IPS DF 6.9 (cell line): Measurements from ENCODE around the gene FBXL13.
"Not testable (repeated sequence)": the region's sequence is repeated elsewhere in the genome, so short reads cannot be mapped to it uniquely, and the experiment has no call there.

Experiments
- DNase-seq: peaks from one replicate; pipeline ENCODE4 v3.0.0-alpha.2; 2013; ENCODE audit warnings: low read depth, low spot score
- H3K27ac ChIP-seq: one replicate; pipeline ENCODE4 v1.5.1; 2013; ENCODE audit warnings: low read length, control low read depth
- H3K27me3 ChIP-seq: 2 replicates; pipeline ENCODE4 v1.6.1; 2013; ENCODE audit warnings: mild to moderate bottlenecking, low read length; ENCODE audit not compliant: control insufficient read depth, insufficient read depth
- H3K36me3 ChIP-seq: 2 replicates; pipeline ENCODE4 v1.6.1; 2013; ENCODE audit warnings: low read length; ENCODE audit not compliant: control insufficient read depth, insufficient read depth
- H3K4me1 ChIP-seq: 2 replicates; pipeline ENCODE4 v1.6.1; 2013; ENCODE audit warnings: low read length; ENCODE audit not compliant: control insufficient read depth, insufficient read depth
- H3K4me3 ChIP-seq: 2 replicates; pipeline ENCODE4 v1.5.1; 2013; ENCODE audit warnings: mild to moderate bottlenecking, low read length
- H3K9me3 ChIP-seq: 2 replicates; pipeline ENCODE4 v1.6.1; 2013; ENCODE audit warnings: low read length, inconsistent platforms; ENCODE audit not compliant: control insufficient read depth, insufficient read depth
- WGBS: extraction: QIAGEN DNeasy Blood & Tissue Kit; methylation state at CpG from one replicate; pipeline ENCODE4 v1.1.7; 2013; ENCODE audit warnings: mixed read lengths, missing lambda C conversion rate; ENCODE audit not compliant: insufficient read length, insufficient coverage; 5-methylcytosine and 5-hydroxymethylcytosine counted together

The FBXL13 gene

GRCh38 chr7:103106703-103107070, 32.1 kb upstream of the FBXL13 start:
- H3K9me3 ChIP-seq, H3K27me3 ChIP-seq, H3K36me3 ChIP-seq, DNase-seq, H3K27ac ChIP-seq, H3K4me1 ChIP-seq, H3K4me3 ChIP-seq: not testable (repeated sequence)
- WGBS = no CpG with 5 or more reads among the region's 6 CpGs

- Histone ChIP-seq H3K4me1 (peaks cover 2% of the 10 kb centered on the region), H3K9me3 (no peaks in the 10 kb centered on the region), H3K36me3 (no peaks in the 10 kb centered on the region), H3K27me3 (no peaks in the 10 kb centered on the region), H3K27ac (no peak overlapping the region), H3K4me3 (no peak overlapping the region)
- no CpG with 5 or more reads among the region's 12 CpGs for WGBS
- DNase-seq = peak; percentile 25
Measured at GRCh38 chr7:103106005-103106702, 31.6 kb upstream of the FBXL13 start.

- WGBS = no CpG with 5 or more reads among the region's 2 CpGs
- no peaks in the 10 kb centered on the region for H3K27me3 ChIP-seq
- H3K4me1 ChIP-seq = no peaks in the 10 kb centered on the region
- H3K36me3 ChIP-seq = no peaks in the 10 kb centered on the region
- no peak for DNase-seq
- H3K4me3 ChIP-seq = no peak overlapping the region
- H3K9me3 ChIP-seq = no peaks in the 10 kb centered on the region
- H3K27ac ChIP-seq = no peak overlapping the region
Measured at GRCh38 chr7:103101543-103101942, 26.9 kb upstream of the FBXL13 start.

- no peaks in the 10 kb centered on the region for H3K27me3 ChIP-seq
- no CpG with 5 or more reads among the region's 3 CpGs for WGBS
- no peaks in the 10 kb centered on the region for H3K9me3 ChIP-seq
- no peaks in the 10 kb centered on the region for H3K4me1 ChIP-seq
- DNase-seq = no peak
- no peak overlapping the region for H3K27ac ChIP-seq
- H3K4me3 ChIP-seq = no peak overlapping the region
- H3K36me3 ChIP-seq = no peaks in the 10 kb centered on the region
Measured at GRCh38 chr7:103100348-103100747, 25.8 kb upstream of the FBXL13 start.

GRCh38 chr7:103097041-103097440, 22.4 kb upstream of the FBXL13 start:
- DNase-seq = no peak
- H3K27me3 ChIP-seq = no peaks in the 10 kb centered on the region
- no CpG with 5 or more reads among the region's 2 CpGs for WGBS
- no peak overlapping the region for H3K4me3 ChIP-seq
- no peaks in the 10 kb centered on the region for H3K36me3 ChIP-seq
- no peak overlapping the region for H3K27ac ChIP-seq
- H3K9me3 ChIP-seq = no peaks in the 10 kb centered on the region
- no peaks in the 10 kb centered on the region for H3K4me1 ChIP-seq

GRCh38 chr7:103095558-103095957, 21.0 kb upstream of the FBXL13 start:
- not testable (repeated sequence) for H3K27ac ChIP-seq, DNase-seq, H3K4me1 ChIP-seq, H3K4me3 ChIP-seq, H3K27me3 ChIP-seq, H3K36me3 ChIP-seq, H3K9me3 ChIP-seq
- WGBS = no CpG with 5 or more reads among the region's 2 CpGs

GRCh38 chr7:103094102-103094501, 19.5 kb upstream of the FBXL13 start:
- no CpG with 5 or more reads among the region's 3 CpGs for WGBS
- DNase-seq = no peak
- no peak overlapping the region for H3K27ac ChIP-seq
- no peaks in the 10 kb centered on the region for H3K4me1 ChIP-seq
- no peaks in the 10 kb centered on the region for H3K9me3 ChIP-seq
- no peak overlapping the region for H3K4me3 ChIP-seq
- H3K27me3 ChIP-seq = no peaks in the 10 kb centered on the region
- H3K36me3 ChIP-seq = no peaks in the 10 kb centered on the region

- DNase-seq = no peak
- Histone ChIP-seq H3K36me3 (no peaks in the 10 kb centered on the region), H3K4me3 (no peak overlapping the region), H3K27me3 (no peaks in the 10 kb centered on the region), H3K4me1 (no peaks in the 10 kb centered on the region), H3K9me3 (no peaks in the 10 kb centered on the region), H3K27ac (no peak overlapping the region)
- no CpG with 5 or more reads among the region's 1 CpG for WGBS
Measured at GRCh38 chr7:103093429-103093828, 18.8 kb upstream of the FBXL13 start.

- not testable (repeated sequence) for H3K27me3 ChIP-seq, H3K27ac ChIP-seq, H3K4me3 ChIP-seq, H3K36me3 ChIP-seq, H3K9me3 ChIP-seq, DNase-seq, H3K4me1 ChIP-seq
- no CpG with 5 or more reads among the region's 4 CpGs for WGBS
Measured at GRCh38 chr7:103092321-103092720, 17.7 kb upstream of the FBXL13 start.

GRCh38 chr7:103083210-103083609, 8.6 kb upstream of the FBXL13 start:
- Histone ChIP-seq H3K9me3 (no peaks in the 10 kb centered on the region), H3K27ac (no peak overlapping the region), H3K36me3 (peaks cover 3% of the 10 kb centered on the region; the same call in 1 of the 2 replicates), H3K27me3 (no peaks in the 10 kb centered on the region), H3K4me3 (no peak overlapping the region), H3K4me1 (no peaks in the 10 kb centered on the region)
- no CpG with 5 or more reads among the region's 3 CpGs for WGBS
- no peak for DNase-seq

GRCh38 chr7:103082497-103082896, 7.9 kb upstream of the FBXL13 start:
- no peaks in the 10 kb centered on the region for H3K4me1 ChIP-seq
- no peaks in the 10 kb centered on the region for H3K9me3 ChIP-seq
- no peak overlapping the region for H3K27ac ChIP-seq
- DNase-seq = no peak
- peaks cover 3% of the 10 kb centered on the region; the same call in 1 of the 2 replicates for H3K36me3 ChIP-seq
- no peaks in the 10 kb centered on the region for H3K27me3 ChIP-seq
- no peak overlapping the region for H3K4me3 ChIP-seq
- no CpG with 5 or more reads among the region's 1 CpG for WGBS
